Fibroblast of lung (primary cell): ENCODE results near the gene KPNA2. TPM values are rescaled to one million over a fixed set of nuclear protein-coding genes. Genes with fewer than 3 reads are reported as not detected.

Experiments
- DNase-seq, 2 donors: peaks; one replicate each; pipeline versions ENCODE4 v3.0.0 to v3.0.0-alpha.2; 2010; ENCODE audit warnings: low read depth in 2 of 2
- H2AFZ ChIP-seq: 2 replicates; pipeline ENCODE4 v1.5.1; 2012; ENCODE audit warnings: low read length, control low read depth, inconsistent platforms
- H3K27ac ChIP-seq: 2 replicates; pipeline ENCODE4 v1.5.1; 2011; ENCODE audit warnings: low read length, control low read depth; ENCODE audit not compliant: insufficient read depth
- H3K27me3 ChIP-seq: 2 replicates; pipeline ENCODE4 v1.5.1; 2011; ENCODE audit warnings: mild to moderate bottlenecking, low read length; ENCODE audit not compliant: control insufficient read depth, insufficient read depth
- H3K36me3 ChIP-seq: 2 replicates; pipeline ENCODE4 v1.5.1; 2011; ENCODE audit warnings: low read length; ENCODE audit not compliant: control insufficient read depth, insufficient read depth
- H3K4me1 ChIP-seq: 2 replicates; pipeline ENCODE4 v1.5.1; 2011; ENCODE audit warnings: low read length; ENCODE audit not compliant: control insufficient read depth, insufficient read depth; ENCODE audit errors: extremely low read depth
- H3K4me2 ChIP-seq: 2 replicates; pipeline ENCODE4 v1.5.1; 2011; ENCODE audit warnings: low read length, control low read depth; ENCODE audit not compliant: insufficient read depth; ENCODE audit errors: extremely low read depth
- H3K4me3 ChIP-seq, 4 experiments: fragments of 200-600 bp in 1 of 4; sonication (generic) in 1 of 4; replicated peaks in 1 of 4; 2 replicates each; pipeline ENCODE4 v1.5.1; 2011 to 2016; ENCODE audit warnings: low read length in 4 of 4, low read depth in 3 of 4, mild to moderate bottlenecking in 3 of 4, control low read depth in 2 of 4, inconsistent platforms in 1 of 4, mixed read lengths in 1 of 4; ENCODE audit not compliant: insufficient read depth in 1 of 4; ENCODE audit errors: control extremely low read depth in 1 of 4
- H3K79me2 ChIP-seq: 2 replicates; pipeline ENCODE4 v1.5.1; 2012; ENCODE audit warnings: mild to moderate bottlenecking, low read length, inconsistent platforms; ENCODE audit not compliant: control insufficient read depth, insufficient read depth
- H3K9ac ChIP-seq: 2 replicates; pipeline ENCODE4 v1.5.1; 2011; ENCODE audit warnings: mild to moderate bottlenecking, low read length, control low read depth; ENCODE audit not compliant: insufficient read depth
- H3K9me3 ChIP-seq: 2 replicates; pipeline ENCODE4 v1.5.1; 2012; ENCODE audit warnings: low read depth, low read length; ENCODE audit not compliant: control insufficient read depth, insufficient read depth
- H4K20me1 ChIP-seq: 2 replicates; pipeline ENCODE4 v1.5.1; 2011; ENCODE audit warnings: low read length; ENCODE audit not compliant: control insufficient read depth, insufficient read depth; ENCODE audit errors: extremely low read depth
- EZH2 ChIP-seq: IDR thresholded peaks from 2 replicates; pipeline ENCODE4 v1.5.1; 2012; ENCODE audit warnings: low read length, control low read depth, mild to moderate bottlenecking; ENCODE audit errors: missing control alignments
- polyA plus RNA-seq, 2 donors: library from polyadenylated mRNA; depleted of rRNA in 1 of 2; stranded (reverse) in 1 of 2; unstranded in 1 of 2; fragments of >200 nt; gene quantifications; 2 replicates each; pipeline ENCODE4 v1.2.1, GENCODE V29; 2011 to 2012; ENCODE audit warnings: missing spikeins in 1 of 2
- total RNA-seq: library from RNA; depleted of rRNA; stranded (reverse); fragments of >200 nt; gene quantifications from 2 replicates; pipeline ENCODE4 v1.2.1, GENCODE V29; 2014
- TF ChIP-seq, protein P1 (sequence below), 2 donors: IDR thresholded peaks in 1 of 2; conservative IDR thresholded peaks in 1 of 2; 1 replicate in 1 of 2; 2 replicates in 1 of 2; pipeline ENCODE4 v1.5.1; 2011 to 2012; ENCODE audit warnings: low read length in 2 of 2, control low read depth in 1 of 2, inconsistent platforms in 1 of 2, low read depth in 1 of 2, mild to moderate bottlenecking in 1 of 2

Gene KPNA2
- total and polyA plus RNA-seq, 2 donors (not counting 1 experiment from before 2014, with no cell fraction given): 44.3 to 96.1 TPM

DNA sequence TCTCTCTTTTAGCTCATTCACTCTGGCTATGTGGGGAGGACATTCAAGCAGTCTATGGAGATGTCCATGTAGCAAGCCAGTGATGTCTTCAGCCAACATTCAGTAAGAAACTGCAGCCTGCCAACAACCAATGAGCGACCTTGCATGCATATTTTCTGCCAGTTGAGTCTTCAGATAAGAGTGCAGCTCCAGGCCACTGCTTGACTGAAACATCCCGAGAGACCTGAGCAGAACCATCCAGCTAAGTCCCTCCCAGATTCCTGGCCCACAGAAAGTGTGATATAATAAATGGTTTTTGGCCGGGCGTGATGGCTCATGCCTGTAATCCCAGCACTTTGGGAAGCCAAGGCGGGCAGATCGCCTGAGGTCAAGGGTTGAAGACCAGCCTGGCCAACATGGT lies 28.7 kb upstream of the KPNA2 start:
- Histone ChIP-seq H3K9ac (no peak overlapping the region), H3K9me3 (no peaks in the 10 kb centered on the region), H2AFZ (no peak overlapping the region), H3K36me3 (no peaks in the 10 kb centered on the region), H3K79me2 (no peaks in the 10 kb centered on the region), H3K4me1 (no peaks in the 10 kb centered on the region), H3K4me3 (no peak overlapping the region), H3K27ac (no peak overlapping the region), H3K4me2 (no peak overlapping the region), H3K27me3 (no peaks in the 10 kb centered on the region), H4K20me1 (no peaks in the 10 kb centered on the region)
- peak in 1 of 2 donors; percentile 5 for DNase-seq
- TF ChIP-seq, protein P1, sequence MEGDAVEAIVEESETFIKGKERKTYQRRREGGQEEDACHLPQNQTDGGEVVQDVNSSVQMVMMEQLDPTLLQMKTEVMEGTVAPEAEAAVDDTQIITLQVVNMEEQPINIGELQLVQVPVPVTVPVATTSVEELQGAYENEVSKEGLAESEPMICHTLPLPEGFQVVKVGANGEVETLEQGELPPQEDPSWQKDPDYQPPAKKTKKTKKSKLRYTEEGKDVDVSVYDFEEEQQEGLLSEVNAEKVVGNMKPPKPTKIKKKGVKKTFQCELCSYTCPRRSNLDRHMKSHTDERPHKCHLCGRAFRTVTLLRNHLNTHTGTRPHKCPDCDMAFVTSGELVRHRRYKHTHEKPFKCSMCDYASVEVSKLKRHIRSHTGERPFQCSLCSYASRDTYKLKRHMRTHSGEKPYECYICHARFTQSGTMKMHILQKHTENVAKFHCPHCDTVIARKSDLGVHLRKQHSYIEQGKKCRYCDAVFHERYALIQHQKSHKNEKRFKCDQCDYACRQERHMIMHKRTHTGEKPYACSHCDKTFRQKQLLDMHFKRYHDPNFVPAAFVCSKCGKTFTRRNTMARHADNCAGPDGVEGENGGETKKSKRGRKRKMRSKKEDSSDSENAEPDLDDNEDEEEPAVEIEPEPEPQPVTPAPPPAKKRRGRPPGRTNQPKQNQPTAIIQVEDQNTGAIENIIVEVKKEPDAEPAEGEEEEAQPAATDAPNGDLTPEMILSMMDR (conservative IDR thresholded peaks at IDR 0.05 in 1 of 2, IDR thresholded peaks at IDR 0.05 in 1 of 2; ENCODE audit: low read depth in 1 of 2, low read length in 2 of 2): no peak
- TF ChIP-seq EZH2: no peak

DNA sequence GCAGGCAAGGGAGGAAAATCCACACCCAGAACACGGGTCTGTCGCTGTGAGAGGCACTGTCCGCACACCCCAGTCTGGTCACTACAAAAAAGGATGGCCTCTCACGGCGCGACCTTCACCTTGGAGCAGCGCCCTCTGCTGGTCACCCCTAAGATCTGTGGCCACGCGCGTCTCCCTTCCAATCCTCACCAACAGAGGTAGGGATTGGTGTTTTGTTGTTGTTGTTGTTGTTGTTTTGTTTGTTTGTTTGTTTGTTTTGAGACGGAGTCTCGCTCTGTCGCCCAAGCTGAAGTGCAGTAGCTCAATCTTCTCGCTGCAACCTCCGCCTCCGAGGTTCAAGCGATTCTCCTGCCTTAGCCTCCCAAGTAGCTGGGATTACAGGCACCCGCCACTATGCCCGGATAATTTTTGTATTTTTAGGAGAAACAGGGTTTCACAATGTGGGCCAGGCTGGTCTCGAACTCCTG lies 24.3 kb upstream of the KPNA2 start:
- no peaks in the 10 kb centered on the region for H3K79me2 ChIP-seq
- H3K36me3 ChIP-seq: no peaks in the 10 kb centered on the region
- H3K9me3 ChIP-seq: no peaks in the 10 kb centered on the region
- no peak overlapping the region for H2AFZ ChIP-seq
- no peaks in the 10 kb centered on the region for H3K27me3 ChIP-seq
- H3K4me1 ChIP-seq: no peaks in the 10 kb centered on the region
- TF ChIP-seq, protein P1 (conservative IDR thresholded peaks at IDR 0.05 in 1 of 2, IDR thresholded peaks at IDR 0.05 in 1 of 2; ENCODE audit: low read depth in 1 of 2, low read length in 2 of 2): peak; percentile 51 to 68
- TF ChIP-seq EZH2: no peak
- H3K4me2 ChIP-seq: no peak overlapping the region
- H3K9ac ChIP-seq: no peak overlapping the region
- H4K20me1 ChIP-seq: no peaks in the 10 kb centered on the region
- H3K4me3 ChIP-seq: no peak overlapping the region
- no peak overlapping the region for H3K27ac ChIP-seq
- peak in 1 of 2 donors; percentile 19 for DNase-seq

DNA sequence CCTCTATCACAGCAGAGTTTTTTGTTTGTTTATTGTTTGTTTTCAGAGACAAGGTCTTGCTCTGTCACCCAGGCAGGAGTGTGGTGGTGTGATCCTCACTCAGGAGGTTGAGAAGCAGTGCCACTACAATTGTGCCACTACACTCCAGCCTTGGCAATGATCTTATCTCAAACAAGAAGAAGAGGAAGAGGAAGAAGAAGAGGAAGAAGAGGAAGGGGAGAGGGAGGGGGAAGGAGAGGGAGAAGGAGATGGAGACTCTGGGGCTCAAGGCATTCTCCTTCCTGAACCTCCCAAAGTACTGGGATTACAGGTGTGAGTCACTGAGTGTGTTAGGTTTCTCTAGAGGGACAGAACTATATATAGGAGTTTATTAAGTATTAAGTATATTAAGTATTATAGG lies 22.1 kb upstream of the KPNA2 start:
- TF ChIP-seq, protein P1 (conservative IDR thresholded peaks at IDR 0.05 in 1 of 2, IDR thresholded peaks at IDR 0.05 in 1 of 2; ENCODE audit: low read depth in 1 of 2, low read length in 2 of 2): no peak
- no peak for TF ChIP-seq EZH2
- Histone ChIP-seq H3K79me2 (no peaks in the 10 kb centered on the region), H3K4me2 (no peak overlapping the region), H3K4me3 (no peak overlapping the region), H4K20me1 (no peaks in the 10 kb centered on the region), H2AFZ (no peak overlapping the region), H3K27me3 (no peaks in the 10 kb centered on the region), H3K9ac (no peak overlapping the region), H3K4me1 (no peaks in the 10 kb centered on the region), H3K27ac (no peak overlapping the region), H3K9me3 (no peaks in the 10 kb centered on the region), H3K36me3 (no peaks in the 10 kb centered on the region)
- DNase-seq: no peak
